K562 (cell line): ENCODE measurements around the gene ZBTB46. TPM values are rescaled to one million over a fixed set of nuclear protein-coding genes. Genes with fewer than 3 reads are reported as not detected.
A peak's percentile ranks its signal among the peaks of the same experiment; 100 is the strongest.

ENCODE experiments used
- ATAC-seq: fragments of 200-7000 bp; cut with Tn5 transposase; 3 replicates; pipeline ENCODE4 v1.9.1; 2020; ENCODE audit warnings: moderate library complexity
- BruUV-seq: library from RNA; stranded (reverse); fragments of 400-500 nt; replicated peaks from 2 replicates; lab custom pipeline; 2021; lab: Mats Ljungman, UMichigan
- CTCF ChIA-PET: fragments of 300-600 bp; formaldehyde crosslinking; extraction: SDS; loops from one replicate; lab custom pipeline; 2021; ENCODE audit warnings: low intra/inter-chr PET ratio; lab: Yijun Ruan, JAX
- POLR2A ChIA-PET: fragments of 300-600, 350-650 bp; sonication (Branson Sonifier 250); formaldehyde crosslinking; extraction: SDS; loops from one replicate; lab custom pipeline; 2021; ENCODE audit warnings: antibody characterized with exemption, inconsistent platforms; lab: Yijun Ruan, JAX
- DNase-seq, 4 experiments: peaks; one replicate each; pipeline versions ENCODE4 v3.0.0 to v3.0.0-alpha.2; 2011 to 2018; ENCODE audit warnings: low spot score in 3 of 4, mixed read lengths in 3 of 4; ENCODE audit errors: extremely low read depth in 1 of 4
- FAIRE-seq: peaks from 2 replicates; lab custom pipeline; 2011; peaks lifted over from hg19 to GRCh38; lab: Jason Lieb, UNC
- H2AFZ ChIP-seq: 2 replicates; pipeline ENCODE4 v1.6.0; 2011; ENCODE audit warnings: low read depth, low read length, control low read depth, inconsistent platforms
- H3K27ac ChIP-seq: fragments of 200-600 bp; 3 replicates; pipeline ENCODE4 v1.8.0; 2011; ENCODE audit warnings: low read depth, mild to moderate bottlenecking, control low read depth, inconsistent platforms, low read length, moderate library complexity, mixed read lengths; ENCODE audit errors: extremely low read depth
- H3K27me3 ChIP-seq, 2 experiments: fragments of 300-600 bp in 1 of 2; 2 replicates in 1 of 2; 3 replicates in 1 of 2; pipeline versions ENCODE4 v1.6.0 to v1.8.0; 2011; ENCODE audit warnings: inconsistent platforms in 2 of 2, low read length in 2 of 2, mild to moderate bottlenecking in 1 of 2, mixed read lengths in 1 of 2, moderate library complexity in 1 of 2; ENCODE audit not compliant: control insufficient read depth in 2 of 2, insufficient read depth in 2 of 2
- H3K36me3 ChIP-seq: fragments of 300-600 bp; 3 replicates; pipeline ENCODE4 v1.8.0; 2011; ENCODE audit warnings: mild to moderate bottlenecking, low read length, inconsistent platforms; ENCODE audit not compliant: control insufficient read depth, insufficient read depth
- H3K4me1 ChIP-seq, 2 experiments: fragments of 200-600 bp in 1 of 2; replicated peaks in 1 of 2; 2 replicates in 1 of 2; 3 replicates in 1 of 2; pipeline versions ENCODE4 v1.5.1 to v1.8.0; 2011; ENCODE audit warnings: inconsistent platforms in 2 of 2, low read length in 2 of 2, mild to moderate bottlenecking in 1 of 2, mixed read lengths in 1 of 2, moderate library complexity in 1 of 2; ENCODE audit not compliant: control insufficient read depth in 2 of 2, insufficient read depth in 2 of 2
- H3K4me2 ChIP-seq: 2 replicates; pipeline ENCODE4 v1.6.1; 2011; ENCODE audit warnings: low read length, control low read depth, inconsistent platforms, mixed read lengths; ENCODE audit not compliant: insufficient read depth
- H3K4me3 ChIP-seq: fragments of 200-600 bp; sonication (generic), shearing (Covaris generic); 2 replicates; pipeline ENCODE4 v1.5.1; 2016; ENCODE audit warnings: control low read depth, inconsistent platforms
- H3K79me2 ChIP-seq: fragments of 200-600 bp; 3 replicates; pipeline ENCODE4 v1.8.0; 2011; ENCODE audit warnings: low read length, inconsistent platforms; ENCODE audit not compliant: control insufficient read depth, insufficient read depth
- H3K9ac ChIP-seq, 2 experiments: 2 replicates each; pipeline versions ENCODE4 v1.6.0 to v1.6.1; 2011; ENCODE audit warnings: low read depth in 2 of 2, low read length in 2 of 2, control low read depth in 1 of 2, inconsistent platforms in 1 of 2, mild to moderate bottlenecking in 1 of 2, mixed read lengths in 1 of 2; ENCODE audit not compliant: insufficient read depth in 1 of 2
- H3K9me1 ChIP-seq: one replicate; pipeline ENCODE4 v1.6.0; 2011; ENCODE audit warnings: inconsistent platforms, mild to moderate bottlenecking, low read length, moderate library complexity; ENCODE audit not compliant: control insufficient read depth, insufficient read depth
- H3K9me3 ChIP-seq: replicated peaks from 2 replicates; pipeline ENCODE4 v1.5.1; 2011; ENCODE audit warnings: low read depth, low read length, inconsistent platforms; ENCODE audit not compliant: control insufficient read depth, insufficient read depth
- H4K20me1 ChIP-seq: replicated peaks from 2 replicates; pipeline ENCODE4 v1.6.1; 2011; ENCODE audit warnings: low read length, inconsistent platforms, mixed read lengths; ENCODE audit not compliant: control insufficient read depth, insufficient read depth
- FOXP1 ChIP-seq: sonication (generic); formaldehyde crosslinking; IDR thresholded peaks from 2 replicates; pipeline ENCODE4 v1.8.0; 2022; ENCODE audit warnings: mild to moderate bottlenecking, missing genetic modification reagents
- RBFOX2 ChIP-seq: fragments of 200-400 bp; formaldehyde crosslinking; IDR thresholded peaks from 2 replicates; pipeline ENCODE4 v1.6.1; 2017; ENCODE audit warnings: low read depth, mild to moderate bottlenecking, low read length, moderate library complexity
- RNF2 ChIP-seq: sonication (generic); IDR thresholded peaks from 2 replicates; pipeline ENCODE4 v1.6.1; 2016
- SRF ChIP-seq, 2 experiments: fragments of 250-450, 450-650 bp in 1 of 2; sonication (Bioruptor Pico) in 1 of 2; sonication (generic) in 1 of 2; formaldehyde crosslinking; IDR thresholded peaks; 2 replicates each; pipeline versions ENCODE4 v1.5.0 to v1.5.1; 2020 to 2022; ENCODE audit warnings: mild to moderate bottlenecking in 1 of 2, missing genetic modification reagents in 1 of 2
- SRSF9 ChIP-seq: fragments of 200-400 bp; formaldehyde crosslinking; IDR thresholded peaks from 2 replicates; pipeline ENCODE4 v1.6.1; 2017; ENCODE audit warnings: low read depth, low read length, borderline replicate concordance
- ZKSCAN3 ChIP-seq: fragments of 250-450 bp; sonication (Bioruptor Pico); IDR thresholded peaks from 2 replicates; pipeline ENCODE4 v1.4.0; 2020
- ZNF408 ChIP-seq: fragments of 250-450 bp; sonication (Bioruptor Pico); IDR thresholded peaks from 2 replicates; pipeline ENCODE4 v1.4.0; 2020; ENCODE audit warnings: low read depth, mild to moderate bottlenecking, moderate library complexity
- ZNF583 ChIP-seq: fragments of 250-450 bp; sonication (Bioruptor Pico); IDR thresholded peaks from 2 replicates; pipeline ENCODE4 v1.4.0; 2020
- WGBS: fragments of 100-300 bp; shearing (Covaris generic); methylation state at CpG from one replicate; pipeline ENCODE4 v1.1.6; 2016; ENCODE audit warnings: low coverage, mixed read lengths; ENCODE audit not compliant: insufficient coverage; ENCODE audit errors: missing lambda C conversion rate; 5-methylcytosine and 5-hydroxymethylcytosine counted together
- in situ Hi-C: fragments of 300-500 bp; cut with MboI; formaldehyde crosslinking; loops from 4 replicates; pipeline ENCODE4 v1.15.0; 2018; ENCODE audit warnings: inconsistent platforms, mixed read lengths
- intact Hi-C: fragments of 100-400 bp; cut with micrococcal nuclease; formaldehyde crosslinking; loops from 2 replicates; pipeline ENCODE4 v1.14.2; 2022
- polyA plus RNA-seq, 8 experiments: library from polyadenylated mRNA; depleted of rRNA in 4 of 8; stranded (reverse) in 5 of 8; unstranded in 3 of 8; fragments of >200 nt; fragmentation: Nextera tagmentation in 2 of 8; fragmentation: Illumina TruSeq in 1 of 8; extraction: Ambion mirVana in 2 of 8; extraction: Trizol in 1 of 8; gene quantifications; 2 replicates each; pipeline versions ENCODE4 v1.2.1 to v1.2.3, GENCODE V29; 2011 to 2014; ENCODE audit warnings: inconsistent platforms in 1 of 8, missing spikeins in 1 of 8
- total RNA-seq, 7 experiments: library from RNA; depleted of rRNA in 6 of 7; stranded (reverse); fragments of >200 nt in 6 of 7; fragmentation: Illumina TruSeq in 2 of 7; extraction: Trizol in 2 of 7; gene quantifications; 2 replicates each; pipeline versions ENCODE4 v1.2.1 to v1.2.3, GENCODE V29; 2011 to 2021; ENCODE audit warnings: low replicate concordance in 1 of 7
- TF ChIP-seq, protein P1 (sequence below): fragments of 250-450 bp; sonication (Bioruptor Pico); IDR thresholded peaks from 2 replicates; pipeline ENCODE4 v1.8.0; 2021; ENCODE audit warnings: borderline replicate concordance, mild to moderate bottlenecking, moderate library complexity; ENCODE audit not compliant: poor library complexity, severe bottlenecking

ZBTB46 gene
- total and polyA plus RNA-seq, 9 of the 15 experiments (the other 6 are each of a cell fraction or from before 2014, with no cell fraction given): 0.29 to 4.1 (median 1.1) TPM

DNA sequence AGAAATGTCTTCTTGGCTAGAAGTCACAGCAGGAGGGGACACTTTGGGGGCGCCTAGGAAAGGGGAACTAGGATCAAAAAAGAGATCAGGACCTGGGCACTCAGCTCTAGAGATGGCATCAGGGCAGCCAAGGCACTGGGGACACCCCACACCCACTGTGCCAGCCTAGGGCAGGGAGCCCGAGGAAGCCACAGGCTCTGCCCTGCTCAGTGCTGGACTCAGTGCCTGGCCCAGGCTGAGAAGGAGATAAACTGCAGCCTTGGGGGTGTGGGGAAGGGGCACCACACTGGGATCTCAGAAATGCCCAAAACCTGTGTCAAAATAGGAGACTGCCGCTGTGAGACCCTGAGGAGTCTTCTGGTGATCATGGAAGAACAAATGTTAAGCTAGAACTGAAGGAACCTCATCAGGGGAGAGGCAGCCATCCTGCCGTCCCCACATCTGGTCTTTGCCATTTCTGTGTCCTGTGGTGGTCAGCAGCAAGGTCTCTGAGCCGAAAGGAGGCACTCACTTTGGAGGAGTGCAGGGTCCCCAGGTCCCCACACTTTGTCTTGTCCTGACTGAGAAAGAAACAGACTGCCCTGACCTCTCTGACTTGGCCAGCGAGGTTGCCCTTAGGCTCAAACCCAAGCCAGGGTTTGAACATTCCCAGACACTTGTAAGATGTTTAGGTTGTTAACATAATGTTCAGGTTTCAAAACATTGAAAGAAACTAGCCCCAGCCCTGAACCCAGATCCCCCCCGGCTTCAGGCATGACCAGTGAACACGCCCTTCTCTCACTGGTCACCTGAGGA lies 125.6 kb downstream of the ZBTB46 start:
- no peaks in the 10 kb centered on the region for H3K27me3 ChIP-seq
- TF ChIP-seq SRF (CRISPR knock-in tag; IDR thresholded peaks at IDR 0.05) (no peak), ZNF408 (CRISPR knock-in tag) (no peak), FOXP1 (no peak), SRSF9 (no peak), RNF2 (no peak), ZNF583 (no peak), ZKSCAN3 (no peak), RBFOX2 (0 out of 2 replicates have a peak, but pooled peaks have one; percentile 6)
- TF ChIP-seq, protein P1, sequence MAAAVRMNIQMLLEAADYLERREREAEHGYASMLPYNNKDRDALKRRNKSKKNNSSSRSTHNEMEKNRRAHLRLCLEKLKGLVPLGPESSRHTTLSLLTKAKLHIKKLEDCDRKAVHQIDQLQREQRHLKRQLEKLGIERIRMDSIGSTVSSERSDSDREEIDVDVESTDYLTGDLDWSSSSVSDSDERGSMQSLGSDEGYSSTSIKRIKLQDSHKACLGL (CRISPR knock-in tag): no peak
- TF ChIP-seq, all 486 proteins: peak for 1
- intact Hi-C loops: loop anchor here (2.0 to 10.0 kb wide), 5 partner anchors 79 to 252 kb away; partner anchors contain the start of genes PTK6, TPD52L2 and UCKL1
- peak in 2 of 4 experiments; percentile 3 to 5 for DNase-seq
- Histone ChIP-seq H3K9ac (peak overlapping the region in 1 of 2 experiments; percentile 60; a peak in 1 of 4 replicates), H3K9me3 (no peaks in the 10 kb centered on the region), H3K27ac (no peak overlapping the region), H3K4me1 (peaks cover 13 to 79% of the 10 kb centered on the region in 2 experiments), H3K79me2 (peaks cover 49% of the 10 kb centered on the region), H3K4me3 (no peak overlapping the region), H2AFZ (no peak overlapping the region), H3K4me2 (no peak overlapping the region), H3K36me3 (peaks cover 52% of the 10 kb centered on the region), H3K9me1 (no peaks in the 10 kb centered on the region), H4K20me1 (peaks cover 22% of the 10 kb centered on the region)
- POLR2A ChIA-PET: interaction anchor here (0.5 to 4.0 kb wide), 2 partner anchors 160 to 183 kb away, joined by 3 to 23 read pairs; partner anchors contain the start of gene TPD52L2
- CTCF ChIA-PET: interaction anchor here (0.6 to 2.6 kb wide), 2 partner anchors 159 to 165 kb away, joined by 4 to 18 read pairs; partner anchors contain the start of gene TPD52L2
- FAIRE-seq: no peak
- no TSS peak for BruUV-seq
- no peak for ATAC-seq
- WGBS: 92% methylated on average over 8 of the region's 8 CpGs
- in situ Hi-C loops: loop anchor here (5.0 kb wide), 1 partner anchor 157 kb away; the partner anchor contains the start of gene ABHD16B
